Measurements from ENCODE around the gene SPARCL1.

SPARCL1 gene

DNA sequence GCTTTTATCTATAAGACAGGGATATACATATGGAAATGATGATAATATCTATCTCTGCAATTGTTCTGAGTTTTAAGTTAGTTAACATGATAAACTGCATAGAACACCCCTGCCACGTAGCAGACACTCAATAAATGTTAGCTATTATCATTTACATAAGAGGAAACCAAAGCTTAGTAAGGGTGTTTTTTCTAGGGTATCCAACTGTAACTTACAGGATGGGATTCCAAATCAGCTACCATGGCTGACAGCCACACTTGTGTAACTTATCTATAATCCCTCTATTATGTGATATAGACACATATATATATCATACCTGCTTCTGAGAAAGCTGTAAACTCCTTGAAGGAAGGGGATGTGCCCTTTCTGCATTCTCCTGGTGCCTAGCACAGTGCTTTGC lies 1.1 kb upstream of the SPARCL1 start:
- no peaks in the 10 kb centered on the region for H3K36me3 ChIP-seq (ENCODE audit: control insufficient read depth, insufficient read depth, low read length)
- no peak overlapping the region for H3K4me3 ChIP-seq (replicated peaks; ENCODE audit: low read depth, low read length)
- no peak for DNase-seq (ENCODE audit: extremely low read depth, insufficient read length)
- TF ChIP-seq, protein P1, sequence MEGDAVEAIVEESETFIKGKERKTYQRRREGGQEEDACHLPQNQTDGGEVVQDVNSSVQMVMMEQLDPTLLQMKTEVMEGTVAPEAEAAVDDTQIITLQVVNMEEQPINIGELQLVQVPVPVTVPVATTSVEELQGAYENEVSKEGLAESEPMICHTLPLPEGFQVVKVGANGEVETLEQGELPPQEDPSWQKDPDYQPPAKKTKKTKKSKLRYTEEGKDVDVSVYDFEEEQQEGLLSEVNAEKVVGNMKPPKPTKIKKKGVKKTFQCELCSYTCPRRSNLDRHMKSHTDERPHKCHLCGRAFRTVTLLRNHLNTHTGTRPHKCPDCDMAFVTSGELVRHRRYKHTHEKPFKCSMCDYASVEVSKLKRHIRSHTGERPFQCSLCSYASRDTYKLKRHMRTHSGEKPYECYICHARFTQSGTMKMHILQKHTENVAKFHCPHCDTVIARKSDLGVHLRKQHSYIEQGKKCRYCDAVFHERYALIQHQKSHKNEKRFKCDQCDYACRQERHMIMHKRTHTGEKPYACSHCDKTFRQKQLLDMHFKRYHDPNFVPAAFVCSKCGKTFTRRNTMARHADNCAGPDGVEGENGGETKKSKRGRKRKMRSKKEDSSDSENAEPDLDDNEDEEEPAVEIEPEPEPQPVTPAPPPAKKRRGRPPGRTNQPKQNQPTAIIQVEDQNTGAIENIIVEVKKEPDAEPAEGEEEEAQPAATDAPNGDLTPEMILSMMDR (IDR thresholded peaks at IDR 0.05; ENCODE audit: insufficient read depth, low read length, poor library complexity, severe bottlenecking) = no peak
- H3K27me3 ChIP-seq (replicated peaks; ENCODE audit: control insufficient read depth, insufficient read depth, low read length) = no peaks in the 10 kb centered on the region

DNA sequence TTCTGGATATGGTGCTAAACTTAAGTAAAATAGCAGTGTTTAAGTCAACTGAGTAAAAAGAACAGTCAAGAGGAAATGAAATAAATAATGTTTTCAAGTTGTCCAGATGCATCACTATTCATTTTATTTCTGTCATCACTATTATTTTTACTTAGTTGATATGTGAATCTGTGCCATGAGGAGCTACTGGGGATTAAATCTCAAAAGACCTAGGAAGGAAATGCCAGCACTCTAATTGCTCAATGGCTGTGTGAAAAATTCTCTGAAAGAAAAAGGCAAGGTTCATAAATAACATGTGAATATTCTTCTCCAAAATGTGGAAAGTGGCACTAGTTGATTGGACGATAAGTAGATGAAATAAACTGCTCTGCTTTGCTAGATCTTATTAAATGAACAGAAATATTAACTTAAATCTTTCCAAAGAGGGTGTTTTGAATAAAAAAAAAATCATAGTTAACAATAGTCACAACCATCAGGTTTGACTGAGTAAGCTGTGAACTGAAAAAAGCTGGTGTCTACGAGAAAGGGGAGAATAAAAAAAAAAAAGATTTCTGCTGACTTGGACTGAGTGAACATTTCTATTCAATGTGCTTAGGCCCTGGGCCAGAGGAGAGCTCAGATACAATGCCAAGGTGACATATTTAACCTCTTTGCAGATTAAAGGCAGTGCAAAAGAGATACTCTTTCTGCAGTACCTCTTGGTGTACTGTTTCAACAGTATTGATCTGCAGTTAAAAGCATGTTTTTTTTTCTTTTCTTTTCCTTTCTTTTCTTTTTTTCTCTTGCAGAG lies 1.6 kb downstream of the SPARCL1 start:
- no peak for DNase-seq (ENCODE audit: extremely low read depth, insufficient read length)
- TF ChIP-seq, protein P1 (IDR thresholded peaks at IDR 0.05; ENCODE audit: insufficient read depth, low read length, poor library complexity, severe bottlenecking) = no peak
- Histone ChIP-seq H3K36me3 (ENCODE audit: control insufficient read depth, insufficient read depth, low read length) (no peaks in the 10 kb centered on the region), H3K27me3 (replicated peaks; ENCODE audit: control insufficient read depth, insufficient read depth, low read length) (no peaks in the 10 kb centered on the region), H3K4me3 (replicated peaks; ENCODE audit: low read depth, low read length) (no peak overlapping the region)

DNA sequence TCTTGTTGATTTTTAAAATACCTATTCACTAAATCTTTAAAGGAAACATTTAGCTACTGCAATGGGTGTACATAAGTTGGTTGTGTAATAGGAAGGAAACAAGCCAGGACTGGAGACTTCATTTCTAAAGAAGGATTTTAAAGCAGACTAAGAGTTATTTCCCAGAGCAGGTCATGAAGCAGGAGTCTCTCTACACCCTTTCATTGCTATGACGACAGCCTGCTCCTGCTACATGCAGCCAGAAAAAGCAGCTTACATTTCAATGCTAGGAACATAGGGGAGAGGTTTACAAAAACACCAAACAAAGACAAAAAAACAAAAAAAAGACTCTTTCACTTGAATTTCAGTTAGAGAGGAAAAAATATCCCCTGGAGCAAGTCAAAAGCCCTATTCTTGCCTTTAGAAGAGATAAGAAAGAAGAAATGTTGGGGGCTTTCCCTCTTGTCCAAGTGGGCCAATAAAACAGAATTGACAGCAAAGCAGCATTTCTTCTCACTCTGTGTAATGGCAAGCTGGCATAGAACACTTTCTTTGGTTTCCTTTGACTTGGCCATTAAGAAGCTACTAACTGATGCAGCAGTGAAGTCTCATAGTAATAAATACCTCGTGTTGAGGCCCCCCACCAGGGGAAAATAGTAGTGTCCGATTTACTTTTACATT lies 3.4 kb downstream of the SPARCL1 start:
- DNase-seq (ENCODE audit: extremely low read depth, insufficient read length) = no peak
- Histone ChIP-seq H3K27me3 (replicated peaks; ENCODE audit: control insufficient read depth, insufficient read depth, low read length) (no peaks in the 10 kb centered on the region), H3K36me3 (ENCODE audit: control insufficient read depth, insufficient read depth, low read length) (no peaks in the 10 kb centered on the region), H3K4me3 (replicated peaks; ENCODE audit: low read depth, low read length) (no peak overlapping the region)
- TF ChIP-seq, protein P1 (IDR thresholded peaks at IDR 0.05; ENCODE audit: insufficient read depth, low read length, poor library complexity, severe bottlenecking) = no peak

DNA sequence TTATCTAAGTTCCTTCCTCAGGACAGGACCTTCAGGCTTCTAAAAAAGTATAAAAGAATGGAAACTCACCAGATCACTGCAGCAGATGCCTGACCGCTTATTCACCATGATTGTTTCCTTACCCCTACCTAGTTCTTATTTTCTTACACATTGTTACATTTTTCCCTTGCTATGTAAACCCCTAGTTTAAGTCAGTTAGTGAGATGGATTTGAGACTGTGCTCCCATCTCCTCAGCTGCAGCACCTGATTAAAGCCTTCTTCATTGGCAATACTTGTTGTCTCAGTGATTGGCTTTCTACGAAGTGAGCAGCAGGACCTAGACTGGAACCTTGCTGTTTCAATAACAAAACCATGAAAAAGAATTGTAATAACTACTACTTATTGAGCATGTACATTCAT lies 4.7 kb downstream of the SPARCL1 start:
- H3K27me3 ChIP-seq (replicated peaks; ENCODE audit: control insufficient read depth, insufficient read depth, low read length) = no peaks in the 10 kb centered on the region
- no peak overlapping the region for H3K4me3 ChIP-seq (replicated peaks; ENCODE audit: low read depth, low read length)
- DNase-seq (ENCODE audit: extremely low read depth, insufficient read length) = no peak
- TF ChIP-seq, protein P1 (IDR thresholded peaks at IDR 0.05; ENCODE audit: insufficient read depth, low read length, poor library complexity, severe bottlenecking) = no peak
- no peaks in the 10 kb centered on the region for H3K36me3 ChIP-seq (ENCODE audit: control insufficient read depth, insufficient read depth, low read length)

DNA sequence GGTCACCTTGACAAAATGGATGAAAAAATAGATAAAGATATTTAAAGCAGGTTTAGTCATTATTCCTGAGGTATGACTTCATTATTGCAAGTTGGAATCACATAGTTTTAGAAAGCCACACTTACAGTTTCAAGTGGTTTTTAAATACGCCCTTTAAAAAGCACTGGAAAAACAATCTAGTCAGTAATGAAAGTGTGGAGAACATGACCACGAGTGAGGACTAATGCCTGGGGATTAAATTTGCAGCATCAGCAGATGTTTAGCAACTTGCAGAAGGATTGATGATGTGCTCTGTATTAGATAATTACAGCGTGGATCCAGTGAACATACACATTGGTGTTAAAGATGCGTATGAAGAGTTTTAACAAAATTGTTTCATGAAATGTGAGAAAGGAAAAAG lies 5.9 kb downstream of the SPARCL1 start:
- no peak overlapping the region for H3K4me3 ChIP-seq (replicated peaks; ENCODE audit: low read depth, low read length)
- TF ChIP-seq, protein P1 (IDR thresholded peaks at IDR 0.05; ENCODE audit: insufficient read depth, low read length, poor library complexity, severe bottlenecking) = no peak
- no peaks in the 10 kb centered on the region for H3K27me3 ChIP-seq (replicated peaks; ENCODE audit: control insufficient read depth, insufficient read depth, low read length)
- no peak for DNase-seq (ENCODE audit: extremely low read depth, insufficient read length)
- H3K36me3 ChIP-seq (ENCODE audit: control insufficient read depth, insufficient read depth, low read length) = no peaks in the 10 kb centered on the region

Measured in GM06990 (cell line).